CD4-positive, alpha-beta T cell treated with Interleukin-21 for 1 hour (primary cell): ENCODE data around the gene EZH1.
"Not testable (repeated sequence)": the region's sequence is repeated elsewhere in the genome, so short reads cannot be mapped to it uniquely, and the experiment has no call there.

Experiments used
- DNase-seq: peaks from one replicate; pipeline ENCODE4 v3.0.0-alpha.2; 2020

Gene EZH1

DNA sequence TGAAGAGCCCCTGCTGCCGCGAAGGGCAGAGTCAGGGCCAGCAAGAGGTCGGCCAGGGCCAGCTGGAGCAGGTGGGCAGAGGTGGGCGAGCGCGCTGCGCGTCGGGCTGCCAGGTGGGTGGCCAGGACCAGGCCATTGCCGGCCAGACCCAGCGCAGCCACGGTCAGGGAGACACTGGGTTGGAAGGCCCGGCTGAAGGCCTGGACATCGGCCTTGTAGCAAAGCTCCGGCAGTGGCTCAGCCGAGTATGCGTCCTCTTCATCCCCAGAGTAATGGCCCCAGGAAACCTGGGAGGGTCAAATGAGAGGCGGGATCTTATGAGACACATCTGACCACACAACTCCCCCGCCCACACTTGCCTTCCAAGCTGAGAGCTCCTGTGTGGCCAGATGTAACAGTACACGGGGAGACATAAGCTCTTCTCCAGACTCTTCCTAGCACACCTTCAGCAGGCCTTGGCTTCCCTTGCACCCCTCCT lies 64.5 kb downstream of the EZH1 start:
- DNase-seq: no peak

DNA sequence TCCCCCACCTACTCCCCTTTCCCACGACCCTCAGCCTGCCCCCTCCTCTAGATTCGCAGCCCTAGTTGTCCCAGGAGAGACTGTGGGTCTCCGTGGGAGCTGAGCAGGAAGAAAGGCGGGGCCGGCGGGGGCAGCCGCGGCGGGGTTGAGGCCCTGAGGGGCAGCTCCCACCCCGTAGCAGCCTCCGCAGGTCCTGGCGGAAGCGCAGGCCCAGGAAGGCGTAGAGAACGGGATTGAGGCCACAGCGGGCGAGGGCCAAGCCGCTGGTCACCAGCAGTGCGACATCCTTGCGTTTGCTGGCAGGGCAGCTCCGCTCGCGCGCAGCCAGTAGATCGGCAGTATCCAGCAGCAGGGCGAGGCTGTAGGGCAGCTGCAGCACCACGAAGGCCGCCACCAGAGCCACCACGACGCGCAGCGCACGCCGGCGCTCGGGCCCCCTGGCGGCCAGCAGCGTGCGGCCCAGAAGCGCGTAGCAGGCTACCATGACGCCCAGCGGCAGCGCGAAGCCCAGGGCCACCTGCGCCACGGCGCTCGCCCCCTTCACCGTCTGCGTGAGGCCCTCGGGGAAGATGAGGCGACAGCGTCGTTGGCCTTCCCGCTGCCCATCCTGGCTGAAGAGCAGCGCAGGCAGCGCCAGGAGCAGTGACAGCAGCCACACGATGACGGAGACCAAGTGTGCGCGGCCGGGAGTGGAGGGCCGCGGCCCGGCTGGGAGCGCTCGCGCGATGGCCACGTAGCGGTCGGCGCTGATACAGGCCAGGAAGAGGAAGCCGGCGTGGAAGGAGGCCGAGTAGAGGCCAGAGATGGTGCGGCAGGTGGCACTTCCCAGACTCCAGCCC lies 65.1 kb downstream of the EZH1 start:
- peak; percentile 81 for DNase-seq

GRCh38 chr17:42678951-42679491 lies 65.8 kb downstream of the EZH1 start:
- peak; percentile 49 for DNase-seq

GRCh38 chr17:42677921-42678781 lies 66.7 kb downstream of the EZH1 start:
- DNase-seq: peak; percentile 75

DNA sequence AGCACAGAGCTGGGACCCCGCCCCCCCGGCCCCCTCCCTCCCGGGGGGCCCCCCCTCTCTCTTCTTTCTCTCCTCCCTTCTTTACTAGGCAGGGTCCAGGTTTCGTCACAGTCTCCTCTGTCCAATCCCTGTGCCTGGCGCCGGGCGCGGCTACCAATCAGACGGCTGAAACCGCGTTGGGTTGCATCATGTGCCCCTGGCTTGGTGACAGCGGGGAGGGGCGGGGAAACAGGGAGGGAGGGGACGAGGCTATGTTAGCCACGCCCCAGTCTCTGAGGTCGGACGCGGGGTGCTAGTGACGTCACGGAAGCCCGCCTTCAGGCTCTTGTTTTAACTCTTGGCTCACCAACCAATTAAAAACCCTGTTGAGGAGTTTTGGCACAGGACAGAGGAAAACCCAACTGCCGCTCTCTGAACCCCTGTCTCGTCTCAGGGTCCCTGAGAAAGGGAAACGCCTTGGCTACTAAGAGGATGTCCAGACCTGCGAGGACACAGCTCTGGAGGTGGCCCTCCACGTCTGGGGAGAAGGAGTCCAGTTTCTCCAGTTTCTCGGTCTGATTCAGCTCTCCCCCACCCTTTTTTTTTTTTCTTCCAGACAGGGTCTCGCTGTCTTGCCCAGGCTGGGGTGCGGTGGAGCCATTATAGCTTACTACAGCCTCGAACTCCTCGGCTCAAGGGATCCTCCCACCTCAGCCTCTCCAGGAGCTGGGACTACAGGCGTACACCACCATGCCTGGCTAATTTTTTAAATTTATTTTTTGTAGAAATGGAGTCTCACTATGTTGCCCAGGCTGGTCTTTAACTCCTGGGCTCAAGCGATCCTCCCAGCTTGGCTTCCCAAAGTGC lies 67.6 kb downstream of the EZH1 start:
- peak; percentile 99 for DNase-seq

DNA sequence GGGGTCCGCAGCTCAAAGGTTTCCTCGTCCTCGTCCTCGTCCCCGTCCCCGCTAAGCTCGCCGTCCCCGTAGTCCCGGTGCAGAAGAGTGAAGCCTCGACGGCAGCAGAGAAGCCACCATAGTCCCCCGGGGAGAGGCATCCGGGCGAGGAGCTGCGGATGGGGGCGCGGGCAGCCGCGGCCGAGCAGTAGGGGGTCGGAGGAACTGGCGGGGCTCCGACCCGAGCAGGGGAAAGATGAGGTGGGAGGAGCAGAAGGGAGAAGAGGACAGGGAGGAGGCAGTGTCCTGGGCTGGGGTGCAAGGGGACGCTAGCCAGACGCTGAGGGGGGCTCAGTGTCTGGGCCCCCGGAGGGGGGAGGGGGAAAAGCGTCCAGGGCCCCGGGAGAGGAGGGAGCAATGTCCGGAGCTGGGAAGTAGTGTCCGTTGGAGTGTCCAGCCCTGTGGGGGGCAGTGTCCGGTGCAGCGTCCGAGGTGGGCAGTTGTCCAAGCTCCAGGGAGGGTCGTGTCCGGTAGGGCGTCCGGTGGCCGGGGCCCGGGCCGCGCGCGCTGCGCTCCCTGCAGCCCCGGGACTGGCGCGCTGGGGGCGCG lies 68.3 kb downstream of the EZH1 start, which contains the start of gene PLEKHH3:
PLEKHH3 (minus strand) TSS at position 571 of the 588 bp plus-strand sequence; CDS start at position 140, 431 bp downstream.
- DNase-seq: no peak

DNA sequence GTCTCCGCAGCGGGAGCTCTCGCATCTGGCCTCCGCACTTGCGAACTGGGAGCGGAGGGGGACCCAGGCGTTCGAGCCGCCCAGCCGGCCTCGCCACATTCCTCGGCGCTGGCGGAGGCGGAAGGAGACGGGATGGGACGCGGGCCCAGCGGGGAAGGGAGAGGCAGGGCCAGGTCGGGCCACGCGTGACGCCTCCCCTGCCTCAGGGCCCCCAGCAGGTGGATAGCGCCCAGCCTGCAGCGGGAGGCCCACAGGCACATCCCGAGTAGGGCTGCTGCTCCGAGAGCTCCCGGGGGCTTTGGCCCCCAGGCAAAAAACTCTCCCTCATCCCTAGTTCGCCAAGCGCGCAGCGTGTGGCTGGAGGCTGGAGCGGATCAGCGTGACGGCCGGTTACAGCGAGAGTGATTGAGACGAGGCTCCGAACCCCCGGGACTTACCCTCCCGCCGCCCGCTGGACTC lies 68.8 kb downstream of the EZH1 start:
- peak; percentile 14 for DNase-seq

DNA sequence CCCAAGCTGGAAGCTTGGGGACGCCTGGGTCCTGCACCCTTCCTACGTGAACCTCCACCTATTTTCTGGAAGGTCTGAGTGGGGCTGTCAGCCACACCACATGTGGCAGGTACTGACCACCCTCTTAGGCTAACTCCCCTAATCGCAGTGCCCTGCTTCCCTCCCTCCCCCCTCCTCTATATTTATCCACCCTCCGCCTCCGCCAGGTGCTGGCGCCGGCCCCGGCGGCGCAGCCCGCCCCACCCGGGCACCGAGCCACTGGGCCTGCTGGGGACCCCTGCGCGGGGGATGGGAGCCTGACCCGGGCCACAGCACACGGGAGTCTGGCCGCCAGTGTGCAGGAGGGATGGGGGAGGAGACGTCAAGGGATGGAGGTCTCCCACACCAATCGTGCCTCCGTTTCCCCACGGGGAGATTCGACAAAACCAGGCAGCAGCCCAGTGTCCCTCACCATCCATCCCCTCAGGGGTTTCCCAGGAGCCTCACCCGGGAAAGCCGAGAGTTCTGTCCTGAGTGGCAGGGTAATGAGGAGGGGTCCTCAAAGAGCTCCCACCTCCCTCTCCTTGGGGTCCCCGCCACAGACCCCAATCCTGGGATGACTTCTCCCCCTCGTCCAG lies 69.4 kb downstream of the EZH1 start:
- DNase-seq: no peak

GRCh38 chr17:42674755-42675347 lies 70.0 kb downstream of the EZH1 start:
- DNase-seq: no peak

DNA sequence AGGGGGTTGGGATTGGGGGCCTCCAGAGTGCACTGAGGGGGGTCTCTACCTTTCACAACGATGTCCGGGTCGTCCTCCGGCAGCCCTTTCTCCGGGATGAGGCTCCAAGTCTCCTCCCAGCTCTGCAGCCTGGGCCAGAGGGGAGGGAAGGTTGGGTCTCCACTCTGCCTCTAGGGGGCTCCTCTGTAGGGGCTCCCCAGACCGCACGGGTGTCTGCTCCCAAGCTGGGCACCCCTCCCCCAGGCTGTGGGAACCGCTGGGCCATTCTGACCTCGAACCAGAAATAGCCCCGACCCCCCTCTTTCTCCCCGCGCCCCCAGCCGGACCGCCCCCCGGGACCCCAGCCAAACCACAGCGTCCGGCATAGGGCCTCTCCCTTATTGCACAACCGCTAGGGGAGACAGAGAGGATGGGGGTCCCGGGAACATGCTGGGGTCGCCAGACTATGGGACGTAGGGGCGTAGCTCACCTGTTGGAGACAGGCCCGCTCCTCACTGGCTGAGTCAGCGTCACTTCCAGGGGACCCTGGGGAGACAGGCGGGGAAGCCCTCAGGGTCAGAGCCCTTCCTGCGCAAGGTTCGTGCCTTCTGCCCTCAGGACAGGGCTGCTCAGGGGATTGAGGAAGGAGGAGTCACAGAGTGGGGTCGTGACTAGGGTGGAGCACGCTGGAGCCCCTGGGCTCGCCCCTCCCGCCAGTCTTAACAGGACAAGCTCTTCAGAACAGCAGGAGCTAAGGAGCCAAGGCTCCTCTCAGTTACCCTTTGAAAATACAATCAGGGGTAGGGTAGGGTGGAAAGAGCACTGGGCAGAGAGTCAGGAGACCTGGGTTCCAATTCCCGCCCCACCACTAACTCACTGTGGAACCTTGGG lies 70.7 kb downstream of the EZH1 start:
- peak; percentile 45 for DNase-seq

GRCh38 chr17:42673266-42673884 lies 71.5 kb downstream of the EZH1 start:
- no peak for DNase-seq

DNA sequence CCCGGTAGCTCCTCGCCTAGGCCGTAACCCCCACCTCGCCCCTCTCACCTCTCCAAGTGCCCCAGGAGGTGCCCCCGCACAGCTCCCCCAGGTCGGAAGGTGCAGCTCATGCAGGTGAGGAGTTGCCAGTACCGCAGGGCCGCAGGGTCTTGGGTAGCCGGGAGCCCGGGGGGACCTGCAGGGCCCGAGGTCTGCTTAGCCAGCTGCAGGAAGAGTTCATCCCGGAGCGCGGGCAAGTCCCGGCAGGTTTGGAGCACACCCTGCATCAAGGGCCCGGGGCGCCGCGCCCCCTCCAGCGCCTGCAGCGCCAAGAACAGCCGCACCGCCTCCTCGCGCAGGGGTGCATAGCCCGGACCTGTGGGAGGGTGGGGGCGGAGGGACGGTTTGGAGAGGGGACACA lies 72.8 kb downstream of the EZH1 start:
- no peak for DNase-seq

DNA sequence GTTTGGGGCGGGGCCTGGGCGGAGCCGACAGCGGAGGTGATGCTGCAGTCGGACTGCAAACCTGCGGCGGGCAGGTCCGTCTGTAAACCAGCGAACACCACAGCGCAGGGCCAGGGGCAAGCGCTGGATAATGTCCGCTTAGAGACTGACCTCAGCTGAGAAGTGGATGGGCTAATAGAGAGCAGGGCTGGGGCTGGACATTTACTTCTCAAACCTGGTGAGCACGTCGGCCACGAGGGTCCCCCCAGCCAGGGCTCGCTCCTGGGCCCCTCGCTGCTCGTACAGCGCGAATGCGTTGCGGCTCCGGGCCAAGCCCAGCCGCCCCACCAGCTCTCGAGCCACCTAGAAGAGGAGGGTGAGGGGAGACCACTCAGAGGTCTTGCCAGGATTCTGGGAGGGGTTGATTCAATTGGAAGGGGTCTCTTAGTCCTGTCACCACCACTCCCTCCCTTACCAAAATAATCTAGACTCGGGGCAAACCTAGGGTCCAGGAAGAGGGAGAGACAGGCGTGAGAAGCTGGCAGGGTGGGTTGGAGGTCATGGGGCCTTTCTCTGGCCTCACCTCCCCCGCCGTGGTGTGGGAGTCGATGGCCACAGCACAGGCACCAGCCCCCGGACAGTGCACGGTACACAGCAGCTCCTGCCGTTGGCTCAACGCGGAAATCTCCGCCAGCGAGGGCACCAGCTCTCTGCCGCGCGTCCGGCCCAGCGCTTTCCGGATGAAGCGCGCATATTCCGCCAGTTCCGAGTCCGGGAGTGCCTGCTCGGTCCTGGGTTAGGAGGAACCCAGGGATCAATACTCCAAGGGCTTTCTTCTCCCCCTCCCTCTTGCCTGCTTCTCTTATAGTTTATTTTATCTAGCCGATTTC lies 73.8 kb downstream of the EZH1 start:
- no peak for DNase-seq

GRCh38 chr17:42669977-42670788 lies 74.7 kb downstream of the EZH1 start:
- peak; percentile 54 for DNase-seq

DNA sequence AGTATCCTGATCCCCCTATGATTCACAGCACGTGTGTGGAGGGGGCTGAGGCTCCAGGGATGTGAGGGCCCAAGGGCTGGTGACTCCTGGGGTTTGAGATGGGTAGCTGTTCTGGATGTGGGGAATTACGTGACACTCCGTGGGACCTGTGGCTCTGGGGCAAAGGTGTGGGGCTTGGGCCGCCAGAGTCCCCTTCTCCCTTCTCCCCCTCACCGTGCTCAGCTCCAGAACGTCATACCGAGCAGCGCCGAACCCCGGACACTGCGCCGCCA lies 75.2 kb downstream of the EZH1 start:
- DNase-seq: no peak

DNA sequence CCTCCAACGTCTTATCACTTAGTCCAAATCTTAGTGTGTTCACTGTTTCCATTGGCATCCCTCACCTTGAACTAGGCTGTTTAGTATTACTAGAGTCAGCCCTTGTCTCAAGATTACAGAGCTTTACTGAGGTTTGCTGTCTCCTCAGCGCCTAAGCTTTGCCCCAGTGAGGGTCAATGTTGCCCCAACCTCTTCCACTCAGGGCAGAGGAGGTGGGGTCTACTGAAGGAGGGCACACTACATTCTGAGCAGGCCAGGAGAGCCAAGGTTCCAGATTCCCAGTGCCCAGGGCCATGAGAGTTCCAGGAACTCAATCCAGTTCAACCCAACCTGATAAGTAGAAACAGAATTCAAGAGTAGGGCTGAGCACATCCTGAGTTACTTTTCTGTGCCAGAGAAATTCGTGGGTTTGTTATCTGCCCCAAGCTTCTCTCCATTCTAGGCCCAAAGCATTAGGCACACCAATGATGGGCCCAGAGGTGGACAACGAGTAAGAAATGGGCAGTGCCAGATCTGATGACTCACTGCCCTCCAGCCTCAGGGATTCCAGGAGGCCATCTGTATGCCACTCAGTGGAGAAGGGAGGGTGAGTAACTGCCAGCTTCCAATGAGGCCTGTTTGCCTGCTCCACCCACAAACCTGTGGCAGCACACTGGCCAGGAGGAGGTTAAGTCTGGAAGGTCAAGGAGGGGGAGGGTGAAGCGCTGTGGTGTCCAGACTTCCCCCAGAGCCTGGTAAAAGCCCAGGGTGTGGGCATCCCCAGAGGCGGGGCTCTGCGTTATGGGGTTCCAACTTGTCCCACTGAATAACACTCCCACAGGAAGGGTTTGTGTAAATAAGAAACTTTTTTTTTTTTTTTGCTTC lies 77.5 kb downstream of the EZH1 start:
- DNase-seq: no peak

GRCh38 chr17:42666126-42666525 lies 78.7 kb downstream of the EZH1 start:
- DNase-seq: not testable (repeated sequence)
